ENCODE data around the gene ODF2. TPM values are rescaled to one million over a fixed set of nuclear protein-coding genes. Genes with fewer than 3 reads are reported as not detected.
A peak's percentile ranks its signal among the peaks of the same experiment; 100 is the strongest.
"Not testable (repeated sequence)": the region's sequence is repeated elsewhere in the genome, so short reads cannot be mapped to it uniquely, and the experiment has no call there.

ODF2 gene
- total RNA-seq, 8 experiments from 2014 or later, result 20.3 to 62.5 (median 42.7) TPM

DNA sequence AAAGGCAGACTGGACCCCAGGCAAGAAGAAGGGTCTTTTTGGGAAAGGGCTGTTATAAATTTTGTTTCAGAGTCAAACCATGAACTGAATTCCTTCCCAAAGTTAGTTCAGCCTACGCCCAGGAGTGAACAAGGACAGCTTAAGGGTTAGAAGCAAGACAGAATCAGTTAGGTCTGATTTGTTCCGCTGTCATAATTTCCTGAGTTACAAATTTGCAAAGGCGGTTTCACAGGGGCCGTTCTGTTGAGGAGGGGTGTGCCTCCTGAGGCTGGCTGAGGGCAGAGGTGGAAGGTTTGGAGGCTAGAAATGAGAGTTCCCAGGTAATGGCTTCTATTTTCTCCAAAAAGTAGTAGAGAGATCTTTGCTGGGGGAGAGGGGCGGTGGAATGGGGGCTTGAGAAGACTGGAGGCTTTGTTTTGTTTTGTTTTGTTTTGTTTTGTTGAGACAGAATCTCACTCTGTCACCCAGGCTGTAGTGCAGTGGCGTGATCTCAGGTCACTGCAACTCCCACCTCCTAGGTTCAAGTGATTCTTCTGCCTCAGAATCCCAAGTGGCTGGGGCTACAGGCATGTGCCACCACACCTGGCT, 39.3 kb upstream of the ODF2 start:
- Histone ChIP-seq H3K4me1 (replicated peaks in 1 of 2) (peaks cover 23 to 28% of the 10 kb centered on the region in 2 donors), H3K27ac (no peak overlapping the region), H3K4me3 (no peak overlapping the region)
- WGBS, 10 experiments, result 40 to 100% (median 67%) methylated on average over 1 to 6 of the region's 6 CpGs; no CpG with 5 or more reads in 2 of the 10 experiments
- no peak for ATAC-seq (replicated peaks in 6 of 8)
- in situ Hi-C loops (cut with MboI; ENCODE audit: low pct_unique_long_range_greater_than_20kb in 2 of 9, low sequenced_read_pairs in 9 of 9, unreplicated experiment in 9 of 9), result loop anchor here in 4 of 9 experiments (10.0 to 25.0 kb wide), 2 partner anchors 52 to 129 kb away; partner anchors contain the start of genes GOLGA2 (in 1 of the 4) and SWI5 (in 1 of the 4)

DNA sequence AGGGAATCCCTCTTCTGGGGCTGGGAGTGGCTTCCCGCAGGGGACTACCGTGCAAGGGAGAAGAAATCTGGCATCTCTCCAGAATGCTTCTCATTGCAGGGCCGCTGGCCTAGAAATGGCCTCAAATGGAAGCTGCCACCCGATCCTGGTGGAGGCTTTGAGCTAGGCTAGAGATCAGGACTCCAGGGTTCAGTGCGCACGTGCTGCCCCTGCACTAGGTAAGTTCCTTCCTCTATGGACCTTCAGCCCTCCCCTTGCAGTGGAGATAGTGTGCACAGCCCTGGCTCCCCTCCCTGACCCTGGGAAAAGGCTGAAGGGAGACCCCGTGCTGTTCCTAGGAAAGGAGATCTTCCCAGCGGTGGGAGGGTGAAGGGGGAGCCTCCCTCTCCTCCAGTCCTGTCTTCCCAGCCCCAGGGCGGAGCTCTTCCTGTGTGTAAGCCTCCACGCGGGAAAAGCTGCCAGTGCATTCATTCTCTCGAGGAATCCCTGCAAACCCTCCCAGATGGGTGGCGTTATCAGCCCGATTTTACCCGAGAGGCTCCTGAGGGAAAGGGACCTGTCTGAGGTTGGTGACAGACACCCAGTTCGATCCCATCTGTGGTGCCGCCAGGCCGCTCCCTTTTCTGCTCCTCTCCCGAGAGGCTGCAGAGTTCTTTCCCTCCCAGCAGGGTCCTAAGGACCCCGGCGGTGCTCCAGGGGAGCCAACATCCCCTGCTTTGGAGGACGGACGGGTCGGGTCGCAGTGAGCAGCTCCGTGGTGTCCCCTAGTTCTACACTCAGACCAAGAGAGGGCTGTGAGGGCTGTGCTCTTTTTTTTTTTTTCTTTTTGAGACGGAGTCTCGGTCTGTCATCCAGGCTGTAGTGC, 36.5 kb upstream of the ODF2 start:
- Histone ChIP-seq H3K4me3 (peak overlapping the region; percentile 60 to 79 (median 71)), H3K27ac (peak overlapping the region; percentile 18 to 81), H3K4me1 (replicated peaks in 1 of 2) (peaks cover 19 to 28% of the 10 kb centered on the region in 2 donors)
- 0 to 80% (median 28%) methylated on average over 1 to 15 of the region's 28 CpGs; no CpG with 5 or more reads in 2 of the 10 experiments for WGBS, 10 experiments
- in situ Hi-C loops (cut with MboI; ENCODE audit: low pct_unique_long_range_greater_than_20kb in 2 of 9, low sequenced_read_pairs in 9 of 9, unreplicated experiment in 9 of 9), result loop anchor here in 4 of 9 experiments (10.0 to 25.0 kb wide), 2 partner anchors 54 to 132 kb away; partner anchors contain the start of genes GOLGA2 (in 1 of the 4) and SWI5 (in 1 of the 4)
- ATAC-seq (replicated peaks in 6 of 8), result peak in 4 of 8 experiments; percentile 8 to 17 (median 12)

DNA sequence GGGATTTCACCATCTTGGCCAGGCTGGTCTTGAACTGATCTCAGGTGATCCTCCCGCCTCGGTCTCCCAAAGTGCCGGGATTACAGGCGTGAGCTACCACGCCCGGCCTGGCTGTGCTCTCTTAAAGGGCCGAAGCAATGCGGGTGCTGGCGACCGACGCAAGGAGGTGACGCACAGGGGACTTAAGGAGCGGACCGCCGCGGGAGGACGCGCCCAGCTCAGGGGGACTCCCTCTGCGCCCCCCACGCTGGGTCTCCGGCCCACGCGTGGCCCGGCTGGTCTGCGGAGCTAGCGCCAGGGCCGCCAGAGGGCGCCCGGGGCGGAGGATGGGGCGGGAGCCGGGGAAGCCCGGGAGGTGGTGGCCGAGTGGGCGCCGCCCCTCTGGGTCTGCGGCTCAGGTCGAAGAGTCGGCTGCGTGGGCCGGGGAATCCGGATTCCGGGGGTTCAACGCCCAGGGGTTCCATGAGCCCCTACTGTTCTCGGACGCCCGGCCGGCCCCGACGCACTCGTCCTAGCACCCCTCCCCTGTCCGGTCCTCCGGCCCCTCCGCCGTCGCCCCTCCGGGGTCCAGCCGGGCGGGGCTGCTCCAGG, 35.7 kb upstream of the ODF2 start:
- in situ Hi-C loops (cut with MboI; ENCODE audit: low pct_unique_long_range_greater_than_20kb in 2 of 9, low sequenced_read_pairs in 9 of 9, unreplicated experiment in 9 of 9), result loop anchor here in 1 of 9 experiments (25.0 kb wide), 1 partner anchor 133 kb away; the partner anchor contains the start of genes GOLGA2 and SWI5
- Histone ChIP-seq H3K27ac (peak overlapping the region; percentile 76 to 81), H3K4me3 (peak overlapping the region; percentile 60 to 79 (median 71)), H3K4me1 (replicated peaks in 1 of 2) (peaks cover 19 to 28% of the 10 kb centered on the region in 2 donors)
- WGBS, 10 experiments, result 0 to 20% methylated on average over 3 to 7 of the region's 59 CpGs; no CpG with 5 or more reads in 8 of the 10 experiments
- ATAC-seq (replicated peaks in 6 of 8), result peak; percentile 68 to 85 (median 80)

DNA sequence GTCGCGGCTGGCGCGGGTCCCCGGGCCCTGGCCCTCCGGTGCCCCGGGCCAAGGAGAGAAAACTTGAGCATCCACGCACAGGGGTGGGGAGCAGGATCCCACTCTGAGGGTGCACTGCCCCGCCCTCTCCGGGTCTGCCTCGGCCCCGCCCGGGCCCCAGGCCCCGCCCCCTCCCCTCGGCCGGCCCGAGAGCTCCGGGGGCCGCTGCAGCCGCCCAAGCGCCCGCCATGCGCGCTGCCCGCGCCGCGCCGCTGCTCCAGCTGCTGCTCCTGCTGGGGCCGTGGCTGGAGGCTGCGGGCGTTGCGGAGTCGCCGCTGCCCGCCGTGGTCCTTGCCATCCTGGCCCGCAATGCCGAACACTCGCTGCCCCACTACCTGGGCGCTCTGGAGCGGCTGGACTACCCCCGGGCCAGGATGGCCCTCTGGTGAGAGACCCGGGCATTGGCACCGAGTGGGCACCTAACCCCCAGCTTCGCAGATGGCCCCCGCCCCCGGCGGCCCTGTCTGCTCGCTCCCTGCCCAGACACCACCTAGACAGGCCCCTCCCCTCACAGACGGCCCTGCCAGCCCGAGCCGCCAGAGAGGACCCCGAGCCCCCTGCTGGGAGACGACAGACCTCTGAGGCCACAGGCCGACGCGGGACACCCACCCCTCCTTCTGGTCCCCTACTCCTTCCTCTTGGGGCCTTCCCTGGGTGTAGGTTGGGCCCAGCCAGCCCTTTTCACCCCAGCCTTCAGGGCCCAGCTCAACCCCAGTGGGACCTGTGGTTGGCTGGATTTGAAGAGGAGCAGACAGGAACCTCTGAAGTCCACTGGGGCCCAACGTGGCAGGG, 34.9 kb upstream of the ODF2 start, which contains the start of gene CERCAM:
Gene CERCAM, plus strand, starts transcription at position 207 of the 831 bp plus-strand sequence. Its CDS starts 21 bp downstream, at position 228.
- Histone ChIP-seq H3K4me3 (peak within 1 kb of the TSS; percentile 60 to 79 (median 71)), H3K27ac (peak within 1 kb of the TSS; percentile 76 to 81), H3K4me1 (replicated peaks in 1 of 2) (peaks cover 19 to 27% of the 10 kb centered on the region in 2 donors)
- ATAC-seq (replicated peaks in 6 of 8), result peak; percentile 43 to 84 (median 80)
- in situ Hi-C loops (cut with MboI; ENCODE audit: low pct_unique_long_range_greater_than_20kb in 2 of 9, low sequenced_read_pairs in 9 of 9, unreplicated experiment in 9 of 9), result loop anchor here in 1 of 9 experiments (25.0 kb wide), 1 partner anchor 134 kb away; the partner anchor contains the start of genes GOLGA2 and SWI5
- WGBS, 10 experiments, result 0% methylated on average over 6 of the region's 59 CpGs; no CpG with 5 or more reads in 9 of the 10 experiments

DNA sequence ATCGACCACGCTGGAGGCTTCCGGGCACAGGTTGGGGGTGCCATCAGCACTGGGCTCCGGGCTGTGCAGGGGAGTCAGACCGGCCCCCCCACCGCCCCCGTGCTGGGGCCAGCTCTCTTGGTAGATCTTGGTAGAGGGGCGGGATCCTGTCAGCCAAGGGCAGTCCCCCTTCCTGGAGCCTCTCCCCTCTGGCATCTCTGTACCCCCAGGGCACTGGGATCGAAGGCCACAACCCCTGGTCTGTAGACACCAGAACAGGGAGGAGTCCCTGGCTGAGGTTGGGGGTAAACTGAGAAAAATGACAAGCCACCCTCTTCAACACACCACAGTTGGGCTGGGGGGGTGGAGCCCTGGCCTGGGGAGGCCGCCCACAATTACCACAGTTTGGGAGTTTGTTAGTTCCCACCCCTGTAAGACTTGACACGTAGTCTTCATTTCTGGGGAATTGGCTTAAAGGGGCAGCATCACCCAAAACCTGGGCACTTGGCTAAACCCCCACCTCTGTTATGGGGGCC, 34.3 kb upstream of the ODF2 start:
- peak in 3 of 8 experiments; percentile 3 to 22 (median 17) for ATAC-seq (replicated peaks in 6 of 8)
- Histone ChIP-seq H3K27ac (peak overlapping the region; percentile 76 to 81), H3K4me3 (peak overlapping the region; percentile 60 to 79 (median 71)), H3K4me1 (replicated peaks in 1 of 2) (peaks cover 19 to 21% of the 10 kb centered on the region in 2 donors)
- in situ Hi-C loops (cut with MboI; ENCODE audit: low pct_unique_long_range_greater_than_20kb in 2 of 9, low sequenced_read_pairs in 9 of 9, unreplicated experiment in 9 of 9), result loop anchor here in 1 of 9 experiments (25.0 kb wide), 1 partner anchor 134 kb away; the partner anchor contains the start of genes GOLGA2 and SWI5
- 0% methylated on average over 1 of the region's 11 CpGs; no CpG with 5 or more reads in 9 of the 10 experiments for WGBS, 10 experiments

DNA sequence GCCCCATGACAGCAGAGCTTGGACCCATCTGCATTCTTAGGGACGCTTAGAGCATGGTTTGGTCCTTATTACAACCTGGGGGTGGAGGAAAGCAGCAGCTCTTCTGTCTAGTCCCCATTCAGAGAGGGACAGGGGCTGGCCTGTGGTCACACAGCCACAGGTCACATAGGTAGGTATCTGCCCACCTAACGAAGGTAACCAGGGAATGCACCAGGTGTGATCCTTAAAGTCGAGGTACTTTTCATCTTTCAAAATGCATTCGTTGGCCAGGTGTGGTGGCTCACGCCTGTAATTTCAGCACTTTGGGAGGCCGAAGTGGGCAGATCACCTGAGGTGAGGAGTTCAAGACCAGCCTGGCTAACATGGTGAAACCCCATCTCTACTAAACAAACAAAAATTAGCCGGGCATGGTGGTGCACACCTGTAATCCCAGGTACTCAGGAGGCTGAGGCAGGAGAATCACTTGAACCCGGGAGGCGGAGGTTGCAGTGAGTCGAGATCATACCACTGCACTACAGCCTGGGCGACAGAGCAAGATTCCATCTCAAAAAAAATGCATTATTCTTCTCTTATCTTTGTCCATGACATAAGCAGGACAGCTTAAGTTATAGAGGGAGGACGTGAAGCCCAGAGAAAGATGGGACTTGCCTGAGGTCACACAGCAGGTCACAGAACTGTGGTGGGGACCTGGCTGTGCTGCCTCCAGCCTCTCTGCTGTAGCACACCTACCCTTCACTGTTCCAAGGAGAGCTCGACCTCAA, 33.6 kb upstream of the ODF2 start:
- WGBS, 10 experiments, result 40 to 100% (median 92%) methylated on average over 2 to 6 of the region's 13 CpGs; no CpG with 5 or more reads in 2 of the 10 experiments
- not testable (repeated sequence) for H3K4me3 ChIP-seq; H3K27ac ChIP-seq; ATAC-seq (replicated peaks in 6 of 8)
- in situ Hi-C loops (cut with MboI; ENCODE audit: low pct_unique_long_range_greater_than_20kb in 2 of 9, low sequenced_read_pairs in 9 of 9, unreplicated experiment in 9 of 9), result loop anchor here in 1 of 9 experiments (25.0 kb wide), 1 partner anchor 135 kb away; the partner anchor contains the start of genes GOLGA2 and SWI5
- H3K4me1 ChIP-seq (replicated peaks in 1 of 2), result peaks cover 19 to 20% of the 10 kb centered on the region in 2 donors

DNA sequence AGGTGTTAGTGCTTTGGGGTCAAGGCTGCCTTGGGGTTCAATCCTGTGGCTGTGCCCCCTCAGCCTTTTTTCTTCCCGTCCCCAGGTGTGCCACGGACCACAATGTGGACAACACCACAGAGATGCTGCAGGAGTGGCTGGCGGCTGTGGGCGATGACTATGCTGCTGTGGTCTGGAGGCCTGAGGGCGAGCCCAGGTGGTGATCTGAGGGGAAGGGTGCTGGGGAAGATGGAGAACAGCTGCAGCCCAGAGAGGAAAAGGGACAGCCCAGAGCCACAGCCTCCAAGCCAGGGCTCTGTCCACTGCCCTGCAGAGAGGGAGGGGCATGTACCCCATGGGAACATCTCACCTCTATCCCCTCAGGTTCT, 33.0 kb upstream of the ODF2 start:
- H3K4me3 ChIP-seq, result no peak overlapping the region
- H3K27ac ChIP-seq, result no peak overlapping the region
- peaks cover 19 to 20% of the 10 kb centered on the region in 2 donors for H3K4me1 ChIP-seq (replicated peaks in 1 of 2)
- WGBS, 10 experiments, result 87 to 100% (median 95%) methylated on average over 1 to 3 of the region's 5 CpGs; no CpG with 5 or more reads in 6 of the 10 experiments
- in situ Hi-C loops (cut with MboI; ENCODE audit: low pct_unique_long_range_greater_than_20kb in 2 of 9, low sequenced_read_pairs in 9 of 9, unreplicated experiment in 9 of 9), result loop anchor here in 1 of 9 experiments (25.0 kb wide), 1 partner anchor 135 kb away; the partner anchor contains the start of genes GOLGA2 and SWI5
- ATAC-seq (replicated peaks in 6 of 8), result no peak

DNA sequence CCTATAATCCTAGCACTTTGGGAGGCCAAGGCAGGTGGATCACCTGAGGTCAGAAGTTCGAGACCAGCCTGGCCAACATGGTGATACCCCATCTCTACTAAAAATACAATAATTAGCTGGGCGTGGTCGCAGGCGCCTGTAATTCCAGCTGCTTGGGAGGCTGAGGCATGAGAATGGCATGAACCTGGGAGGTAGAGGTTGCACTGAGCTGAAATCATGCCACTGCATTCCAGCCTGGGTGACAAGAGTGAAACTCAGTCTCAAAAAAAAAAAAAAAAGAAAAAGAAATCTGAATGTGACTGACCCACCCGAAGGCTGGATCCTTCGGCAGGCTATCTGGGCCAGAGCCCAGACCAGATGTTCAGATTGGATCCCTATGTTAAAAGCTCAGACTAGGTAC, 32.5 kb upstream of the ODF2 start:
- ATAC-seq (replicated peaks in 6 of 8); H3K4me3 ChIP-seq; H3K27ac ChIP-seq: not testable (repeated sequence)
- in situ Hi-C loops (cut with MboI; ENCODE audit: low pct_unique_long_range_greater_than_20kb in 2 of 9, low sequenced_read_pairs in 9 of 9, unreplicated experiment in 9 of 9), result loop anchor here in 1 of 9 experiments (25.0 kb wide), 1 partner anchor 136 kb away; the partner anchor contains the start of genes GOLGA2 and SWI5
- peaks cover 19 to 20% of the 10 kb centered on the region in 2 donors for H3K4me1 ChIP-seq (replicated peaks in 1 of 2)
- WGBS, 10 experiments, result 0 to 100% (median 83%) methylated on average over 1 to 5 of the region's 6 CpGs

DNA sequence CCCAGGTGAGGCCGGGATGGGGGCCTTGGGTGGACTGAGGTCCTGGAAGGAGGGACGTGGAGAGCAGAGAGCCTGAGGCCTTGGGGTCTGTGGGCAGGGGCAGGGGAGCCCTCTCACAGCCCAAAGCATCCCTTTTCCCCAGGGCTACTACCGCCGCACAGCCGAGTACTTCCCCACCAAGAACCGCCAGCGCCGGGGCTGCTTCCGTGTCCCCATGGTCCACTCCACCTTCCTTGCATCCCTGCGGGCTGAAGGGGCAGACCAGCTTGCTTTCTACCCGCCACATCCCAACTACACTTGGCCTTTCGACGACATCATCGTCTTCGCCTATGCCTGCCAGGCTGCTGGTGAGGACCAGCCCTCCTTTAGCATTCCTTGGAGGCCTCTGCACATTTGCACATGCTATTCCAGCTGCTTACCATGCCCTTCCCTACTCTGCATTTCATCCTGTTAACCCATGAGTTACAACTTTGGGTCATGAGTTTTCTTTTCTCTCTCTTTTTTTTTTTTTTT, 31.5 kb upstream of the ODF2 start:
- in situ Hi-C loops (cut with MboI; ENCODE audit: low pct_unique_long_range_greater_than_20kb in 2 of 9, low sequenced_read_pairs in 9 of 9, unreplicated experiment in 9 of 9), result loop anchor here in 1 of 9 experiments (25.0 kb wide), 1 partner anchor 137 kb away; the partner anchor contains the start of genes GOLGA2 and SWI5
- no peak overlapping the region for H3K4me3 ChIP-seq
- ATAC-seq (replicated peaks in 6 of 8), result peak in 1 of 8 experiments; percentile 9
- H3K4me1 ChIP-seq (replicated peaks in 1 of 2), result peaks cover 12 to 13% of the 10 kb centered on the region in 2 donors
- H3K27ac ChIP-seq, result no peak overlapping the region
- WGBS, 10 experiments, result 43 to 100% (median 77%) methylated on average over 1 to 9 of the region's 15 CpGs; no CpG with 5 or more reads in 4 of the 10 experiments

DNA sequence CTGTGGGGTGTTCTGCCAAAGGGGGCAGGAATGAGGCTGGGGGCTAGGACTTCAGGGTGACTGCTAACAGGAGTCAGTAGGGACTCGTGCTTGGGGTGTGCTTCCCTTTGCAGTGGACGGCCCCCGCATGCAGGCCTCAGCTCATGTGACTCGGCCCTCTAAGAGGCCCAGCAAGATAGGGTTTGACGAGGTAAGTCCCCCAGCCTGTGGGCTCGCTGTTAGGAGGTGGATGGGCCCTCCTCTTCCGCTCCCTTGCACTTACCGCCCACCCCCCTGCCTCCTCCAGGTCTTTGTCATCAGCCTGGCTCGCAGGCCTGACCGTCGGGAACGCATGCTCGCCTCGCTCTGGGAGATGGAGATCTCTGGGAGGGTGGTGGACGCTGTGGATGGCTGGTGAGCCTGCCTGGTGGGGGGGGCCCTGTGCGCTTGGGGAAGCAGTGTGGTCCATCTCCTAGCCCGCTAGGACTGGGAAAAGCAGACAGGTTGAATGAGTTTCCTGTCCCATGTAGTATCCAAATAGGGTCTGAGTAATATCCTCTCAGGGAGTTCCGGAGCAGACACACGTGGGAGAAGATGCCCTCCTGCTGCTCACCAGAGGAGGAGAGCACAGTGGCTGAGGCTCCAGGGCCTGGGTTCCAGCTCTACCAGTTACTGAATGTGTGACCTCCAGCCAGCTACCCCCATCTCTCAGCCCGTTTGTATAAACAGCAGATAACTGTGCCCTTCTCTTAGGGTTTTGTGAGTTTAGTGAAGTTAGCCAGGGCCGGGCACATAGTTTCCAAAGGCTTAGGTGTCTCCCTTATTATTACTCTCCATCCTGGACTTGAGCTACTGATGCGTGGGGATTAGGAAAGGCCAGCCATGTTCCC, 26.9 kb upstream of the ODF2 start:
- in situ Hi-C loops (cut with MboI; ENCODE audit: low pct_unique_long_range_greater_than_20kb in 2 of 9, low sequenced_read_pairs in 9 of 9, unreplicated experiment in 9 of 9), result no loop called here
- Histone ChIP-seq H3K4me3 (no peak overlapping the region), H3K27ac (no peak overlapping the region), H3K4me1 (replicated peaks in 1 of 2) (no peaks in the 10 kb centered on the region)
- 85 to 100% (median 94%) methylated on average over 1 to 4 of the region's 22 CpGs; no CpG with 5 or more reads in 6 of the 10 experiments for WGBS, 10 experiments
- ATAC-seq (replicated peaks in 6 of 8), result peak in 5 of 8 experiments; percentile 23 to 66 (median 47)

Measured in motor neuron (in vitro differentiated cells).